Gastrocnemius medialis (tissue), 4 donors: ENCODE results near the gene DUOXA2.
"Not testable (repeated sequence)": the region's sequence is repeated elsewhere in the genome, so short reads cannot be mapped to it uniquely, and the experiment has no call there.

Experiments
- CTCF ChIP-seq, 5 experiments: fragments of 450-650 bp in 3 of 5; fragments of 200-600 bp in 2 of 5; sonication (generic) in 2 of 5; IDR thresholded peaks in 4 of 5; conservative IDR thresholded peaks in 1 of 5; 1 replicate in 4 of 5; 2 replicates in 1 of 5; pipeline ENCODE4 v1.5.1; 2016 to 2019; ENCODE audit warnings: antibody characterized with exemption in 5 of 5, mild to moderate bottlenecking in 3 of 5, moderate library complexity in 3 of 5
- POLR2A ChIP-seq, 2 donors: fragments of 450-650 bp; IDR thresholded peaks; one replicate each; pipeline ENCODE4 v1.6.1; 2017; ENCODE audit warnings: antibody characterized with exemption in 2 of 2, mild to moderate bottlenecking in 2 of 2, moderate library complexity in 2 of 2

- TF ChIP-seq CTCF (IDR thresholded peaks at IDR 0.05 in 4 of 5, conservative IDR thresholded peaks at IDR 0.05 in 1 of 5); POLR2A (IDR thresholded peaks at IDR 0.05): not testable (repeated sequence)
Measured at GRCh38 chr15:45073602-45074001, 40.5 kb upstream of the DUOXA2 start.
